Endothelial cell (in vitro differentiated cells): ENCODE results near the gene AGAP2. TPM values are rescaled to one million over a fixed set of nuclear protein-coding genes. Genes with fewer than 3 reads are reported as not detected.

ENCODE experiments used
- DNase-seq: peaks from one replicate; pipeline ENCODE4 v3.0.0; 2021; ENCODE audit warnings: low spot score
- H3K27ac Mint-ChIP-seq: one replicate; pipeline ENCODE4 v1.8.0; 2021; ENCODE audit warnings: mixed read lengths, inconsistent platforms; ENCODE audit not compliant: unreplicated experiment
- H3K27me3 Mint-ChIP-seq: one replicate; pipeline ENCODE4 v1.8.0; 2021; ENCODE audit warnings: mild to moderate bottlenecking, moderate library complexity, mixed read lengths, inconsistent platforms; ENCODE audit not compliant: unreplicated experiment
- H3K36me3 Mint-ChIP-seq: one replicate; pipeline ENCODE4 v1.8.0; 2021; ENCODE audit warnings: mild to moderate bottlenecking, low read depth, mixed read lengths, inconsistent platforms; ENCODE audit not compliant: unreplicated experiment
- H3K4me1 Mint-ChIP-seq: one replicate; pipeline ENCODE4 v1.8.0; 2021; ENCODE audit warnings: mild to moderate bottlenecking, mixed read lengths, inconsistent platforms; ENCODE audit not compliant: unreplicated experiment
- H3K4me3 Mint-ChIP-seq: one replicate; pipeline ENCODE4 v1.8.0; 2021; ENCODE audit warnings: mild to moderate bottlenecking, mixed read lengths, inconsistent platforms; ENCODE audit not compliant: unreplicated experiment
- H3K9me3 Mint-ChIP-seq: one replicate; pipeline ENCODE4 v1.8.0; 2021; ENCODE audit warnings: mixed read lengths, inconsistent platforms; ENCODE audit not compliant: unreplicated experiment
- total RNA-seq: library from RNA; stranded (reverse); fragmentation: NEBNext Ultra II Directional; extraction: Animal tissue kit (Norgen Biotek cat#: 25700); gene quantifications from one replicate; pipeline ENCODE4 v1.2.1, GENCODE V29; 2021; ENCODE audit not compliant: unreplicated experiment
- TF ChIP-seq, protein P1 (sequence below): fragments of 200-600 bp; sonication (generic); IDR thresholded peaks from one replicate; pipeline ENCODE4 v1.5.0; 2021; ENCODE audit warnings: antibody characterized with exemption; ENCODE audit not compliant: unreplicated experiment

The AGAP2 gene
- total RNA-seq, 1 donor from 2014 or later = 27.0 TPM

DNA sequence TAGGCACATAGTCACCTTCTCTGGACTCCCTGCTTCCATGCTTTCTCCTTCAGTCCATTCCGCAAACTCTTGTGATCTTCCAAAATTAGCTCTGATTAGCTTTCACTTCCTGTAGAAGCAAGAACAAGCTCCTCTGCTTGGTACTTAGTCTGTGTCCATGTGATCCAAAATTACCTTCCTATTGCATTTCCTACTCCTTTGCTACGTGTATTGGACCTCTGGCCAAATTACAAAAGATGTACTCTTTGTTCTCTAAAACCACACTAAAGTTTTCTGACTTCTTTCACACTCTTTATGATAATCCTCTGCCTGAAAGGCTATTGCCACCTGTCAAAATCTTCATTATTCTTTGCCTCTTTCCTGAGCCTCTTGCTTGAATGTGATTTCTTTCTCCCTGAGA lies 43.3 kb upstream of the AGAP2 start:
- Mint-ChIP-seq H3K4me3 (peak overlapping the region; percentile 15), H3K9me3 (no peaks in the 10 kb centered on the region), H3K27me3 (peaks cover 2% of the 10 kb centered on the region), H3K27ac (no peak overlapping the region), H3K4me1 (peaks cover 15% of the 10 kb centered on the region), H3K36me3 (peaks cover 24% of the 10 kb centered on the region)
- no peak for DNase-seq
- TF ChIP-seq, protein P1, sequence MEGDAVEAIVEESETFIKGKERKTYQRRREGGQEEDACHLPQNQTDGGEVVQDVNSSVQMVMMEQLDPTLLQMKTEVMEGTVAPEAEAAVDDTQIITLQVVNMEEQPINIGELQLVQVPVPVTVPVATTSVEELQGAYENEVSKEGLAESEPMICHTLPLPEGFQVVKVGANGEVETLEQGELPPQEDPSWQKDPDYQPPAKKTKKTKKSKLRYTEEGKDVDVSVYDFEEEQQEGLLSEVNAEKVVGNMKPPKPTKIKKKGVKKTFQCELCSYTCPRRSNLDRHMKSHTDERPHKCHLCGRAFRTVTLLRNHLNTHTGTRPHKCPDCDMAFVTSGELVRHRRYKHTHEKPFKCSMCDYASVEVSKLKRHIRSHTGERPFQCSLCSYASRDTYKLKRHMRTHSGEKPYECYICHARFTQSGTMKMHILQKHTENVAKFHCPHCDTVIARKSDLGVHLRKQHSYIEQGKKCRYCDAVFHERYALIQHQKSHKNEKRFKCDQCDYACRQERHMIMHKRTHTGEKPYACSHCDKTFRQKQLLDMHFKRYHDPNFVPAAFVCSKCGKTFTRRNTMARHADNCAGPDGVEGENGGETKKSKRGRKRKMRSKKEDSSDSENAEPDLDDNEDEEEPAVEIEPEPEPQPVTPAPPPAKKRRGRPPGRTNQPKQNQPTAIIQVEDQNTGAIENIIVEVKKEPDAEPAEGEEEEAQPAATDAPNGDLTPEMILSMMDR = no peak

DNA sequence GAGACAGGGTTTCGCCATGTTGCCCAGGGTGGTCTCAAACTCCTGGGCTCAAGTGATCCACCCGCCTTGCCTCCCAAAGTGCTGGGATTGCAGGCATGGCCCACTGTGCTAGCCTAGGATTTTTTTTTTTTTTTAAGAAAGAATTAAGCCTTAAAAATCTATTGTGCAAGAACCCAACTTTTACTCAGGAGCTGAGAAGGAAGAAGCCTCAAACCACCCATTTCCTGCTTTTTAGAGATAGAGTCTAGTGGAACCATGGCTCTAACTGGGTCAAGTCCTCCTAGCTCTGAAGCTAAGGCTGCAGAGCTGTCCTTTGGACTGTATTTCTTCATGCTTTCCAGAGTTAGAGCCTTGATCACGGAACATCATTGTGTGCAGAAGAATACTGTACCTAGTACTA lies 42.7 kb upstream of the AGAP2 start:
- Mint-ChIP-seq H3K9me3 (no peaks in the 10 kb centered on the region), H3K4me1 (peaks cover 15% of the 10 kb centered on the region), H3K36me3 (peaks cover 20% of the 10 kb centered on the region), H3K27ac (no peak overlapping the region), H3K27me3 (peaks cover 2% of the 10 kb centered on the region), H3K4me3 (no peak overlapping the region)
- TF ChIP-seq, protein P1 = no peak
- no peak for DNase-seq

DNA sequence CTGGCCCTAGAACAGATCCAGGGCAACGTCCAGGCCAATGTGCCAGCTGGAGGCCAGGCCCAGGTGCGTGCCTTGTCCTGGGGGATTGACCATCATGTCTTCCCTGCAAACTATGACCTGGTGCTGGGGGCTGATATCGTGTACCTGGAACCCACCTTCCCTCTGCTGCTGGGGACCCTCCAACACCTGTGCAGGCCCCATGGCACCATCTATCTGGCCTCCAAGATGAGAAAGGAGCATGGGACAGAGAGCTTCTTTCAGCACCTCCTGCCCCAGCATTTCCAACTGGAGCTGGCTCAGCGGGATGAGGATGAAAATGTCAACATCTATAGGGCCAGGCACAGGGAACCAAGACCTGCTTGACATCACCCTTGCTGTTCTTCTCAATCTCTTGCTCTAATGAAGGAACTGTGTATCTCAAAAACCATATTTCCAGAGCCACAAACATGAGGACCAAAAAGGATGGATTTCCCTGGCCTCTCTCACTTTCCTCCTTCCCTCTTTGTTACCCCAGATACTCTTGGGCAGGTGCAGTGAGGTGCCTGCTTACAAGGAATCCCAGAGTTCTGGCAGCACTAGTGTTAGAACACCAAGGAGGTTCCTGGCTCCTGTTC lies 41.8 kb upstream of the AGAP2 start:
- TF ChIP-seq, protein P1 = no peak
- no peak overlapping the region for H3K27ac Mint-ChIP-seq
- no peak overlapping the region for H3K4me3 Mint-ChIP-seq
- peaks cover 2% of the 10 kb centered on the region for H3K27me3 Mint-ChIP-seq
- peaks cover 22% of the 10 kb centered on the region for H3K36me3 Mint-ChIP-seq
- H3K9me3 Mint-ChIP-seq = no peaks in the 10 kb centered on the region
- no peak for DNase-seq
- H3K4me1 Mint-ChIP-seq = peaks cover 15% of the 10 kb centered on the region

DNA sequence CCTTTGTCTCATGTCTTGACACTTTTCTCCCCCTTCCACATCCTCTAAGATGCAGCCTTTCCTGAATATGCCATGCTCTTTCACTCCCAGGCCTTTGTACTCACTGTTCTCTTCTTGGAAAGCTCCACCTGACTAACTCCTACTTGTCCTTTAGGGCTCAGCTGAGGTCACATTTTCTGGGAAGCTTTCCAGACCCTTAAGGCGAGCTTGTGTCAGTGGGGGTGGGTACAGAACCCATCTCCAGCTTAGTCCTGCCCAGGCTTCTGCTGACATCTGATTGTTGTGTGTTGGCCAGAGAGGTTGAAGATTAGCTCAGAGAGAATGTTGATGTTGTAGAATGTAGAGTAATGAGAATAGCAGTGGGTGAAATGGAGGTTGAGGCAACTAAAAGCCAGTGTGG lies 41.2 kb upstream of the AGAP2 start:
- Mint-ChIP-seq H3K4me3 (no peak overlapping the region), H3K36me3 (peaks cover 22% of the 10 kb centered on the region), H3K4me1 (peaks cover 15% of the 10 kb centered on the region), H3K27ac (no peak overlapping the region), H3K27me3 (peaks cover 2% of the 10 kb centered on the region), H3K9me3 (no peaks in the 10 kb centered on the region)
- no peak for DNase-seq
- TF ChIP-seq, protein P1 = no peak

DNA sequence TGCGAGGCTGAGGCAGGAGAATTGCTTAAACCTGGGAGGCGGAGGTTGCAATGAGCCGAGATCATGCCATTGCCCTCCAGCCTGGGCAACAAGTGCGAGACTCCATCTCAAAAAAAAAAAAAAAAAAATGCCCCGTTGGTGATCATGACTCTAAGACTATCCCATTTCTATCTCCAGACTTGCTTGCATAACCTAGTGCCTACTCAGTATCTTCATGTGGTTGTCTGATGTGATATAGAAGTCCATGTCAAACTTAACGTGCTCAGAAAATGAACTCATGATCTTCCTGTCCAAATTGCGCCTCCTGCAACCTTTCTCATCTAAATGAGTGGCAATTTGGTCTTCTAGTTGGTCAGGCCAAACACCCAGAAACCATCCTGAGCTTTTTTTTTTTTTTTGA lies 39.4 kb upstream of the AGAP2 start:
- TF ChIP-seq, protein P1 = no peak
- Mint-ChIP-seq H3K9me3 (no peaks in the 10 kb centered on the region), H3K36me3 (peaks cover 15% of the 10 kb centered on the region), H3K27ac (no peak overlapping the region), H3K4me1 (peaks cover 11% of the 10 kb centered on the region), H3K4me3 (no peak overlapping the region), H3K27me3 (peaks cover 1% of the 10 kb centered on the region)
- no peak for DNase-seq
